ENCODE measurements around the gene FRMD4A. TPM values are rescaled to one million over a fixed set of nuclear protein-coding genes. Genes with fewer than 3 reads are reported as not detected.

The FRMD4A gene
- polyA plus RNA-seq, 4 donors = 73.7 to 101 (median 85.3) TPM

DNA sequence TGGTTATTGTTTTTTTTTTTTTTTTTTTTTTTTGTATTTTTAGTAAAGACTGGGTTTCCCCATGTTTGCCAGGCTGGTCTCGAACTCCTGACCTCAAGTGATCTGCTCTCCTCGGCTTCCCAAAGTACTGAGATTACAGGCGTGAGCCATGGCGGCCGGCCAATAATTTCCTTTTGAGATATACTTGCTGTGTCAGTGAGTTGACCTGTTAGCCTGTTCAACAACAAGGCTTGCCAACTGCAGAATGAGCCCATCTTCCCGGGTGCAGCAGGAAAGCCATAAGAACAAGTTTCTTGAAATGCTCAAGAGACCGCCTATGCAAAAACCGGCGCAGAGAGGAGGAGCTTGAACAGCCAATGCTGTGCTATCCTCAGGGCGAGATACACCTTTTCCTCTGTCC lies 631.5 kb downstream of the FRMD4A start:
- DNase-seq (ENCODE audit: low read depth in 4 of 4, low spot score in 2 of 4) = no peak

DNA sequence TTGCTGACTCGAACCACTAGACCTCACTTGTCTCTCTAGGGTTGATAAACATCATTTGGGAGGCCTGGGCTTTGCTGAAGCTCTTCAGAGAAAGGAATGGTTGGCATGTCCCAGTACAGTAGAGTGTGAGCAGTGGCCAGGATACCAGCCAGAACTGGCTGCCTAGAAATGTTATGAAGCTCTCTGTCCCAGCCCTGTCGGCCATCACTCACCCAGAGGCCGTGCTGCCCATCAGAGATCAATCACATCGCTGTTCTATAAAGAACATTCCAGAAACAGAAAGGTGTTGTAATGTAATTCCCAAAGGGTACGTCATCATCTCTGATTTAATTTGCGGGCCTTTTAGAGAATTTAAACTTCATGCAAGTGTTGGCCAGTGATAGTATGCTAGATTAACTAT lies 632.5 kb downstream of the FRMD4A start:
- no peak for DNase-seq (ENCODE audit: low read depth in 4 of 4, low spot score in 2 of 4)

DNA sequence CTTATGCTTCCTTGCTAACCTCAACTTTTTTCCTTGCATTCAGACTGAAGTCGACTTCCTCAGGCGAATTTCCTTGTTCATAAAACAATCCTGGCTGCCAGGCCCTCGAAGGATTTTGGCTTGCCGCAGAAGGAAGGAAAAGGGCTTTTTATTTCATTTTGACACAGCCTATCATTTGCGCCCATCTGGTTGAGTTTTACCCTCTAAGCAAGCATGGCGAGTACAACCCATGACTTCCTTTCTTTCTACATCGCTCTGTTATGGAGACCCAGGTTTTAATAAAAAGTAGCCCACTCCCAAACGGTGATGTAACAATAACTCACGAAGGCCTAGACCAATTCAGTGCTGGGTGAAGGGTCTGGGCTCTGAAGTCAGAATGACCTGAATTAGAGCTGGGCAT lies 634.7 kb downstream of the FRMD4A start:
- DNase-seq (ENCODE audit: low read depth in 4 of 4, low spot score in 2 of 4) = no peak

DNA sequence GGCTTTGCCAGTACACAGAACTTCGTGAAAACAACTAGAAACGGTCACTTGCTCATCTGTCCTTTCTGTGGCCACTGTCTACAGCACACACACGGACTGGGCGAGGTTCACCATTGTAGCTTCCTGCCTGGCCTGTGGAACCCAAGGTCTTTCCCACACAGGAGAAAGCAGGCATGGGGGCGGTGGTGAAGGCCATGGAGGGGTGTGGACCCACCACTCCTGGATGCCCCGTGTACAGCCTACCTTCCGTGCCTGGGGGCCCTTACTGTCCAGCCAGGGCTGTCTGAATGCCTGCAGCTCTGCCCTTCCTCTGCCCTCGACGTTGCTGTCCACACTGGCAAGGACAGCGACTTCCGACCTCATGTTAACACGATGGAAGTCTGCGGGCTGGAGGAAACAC lies 635.1 kb downstream of the FRMD4A start:
- no peak for DNase-seq (ENCODE audit: low read depth in 4 of 4, low spot score in 2 of 4)

DNA sequence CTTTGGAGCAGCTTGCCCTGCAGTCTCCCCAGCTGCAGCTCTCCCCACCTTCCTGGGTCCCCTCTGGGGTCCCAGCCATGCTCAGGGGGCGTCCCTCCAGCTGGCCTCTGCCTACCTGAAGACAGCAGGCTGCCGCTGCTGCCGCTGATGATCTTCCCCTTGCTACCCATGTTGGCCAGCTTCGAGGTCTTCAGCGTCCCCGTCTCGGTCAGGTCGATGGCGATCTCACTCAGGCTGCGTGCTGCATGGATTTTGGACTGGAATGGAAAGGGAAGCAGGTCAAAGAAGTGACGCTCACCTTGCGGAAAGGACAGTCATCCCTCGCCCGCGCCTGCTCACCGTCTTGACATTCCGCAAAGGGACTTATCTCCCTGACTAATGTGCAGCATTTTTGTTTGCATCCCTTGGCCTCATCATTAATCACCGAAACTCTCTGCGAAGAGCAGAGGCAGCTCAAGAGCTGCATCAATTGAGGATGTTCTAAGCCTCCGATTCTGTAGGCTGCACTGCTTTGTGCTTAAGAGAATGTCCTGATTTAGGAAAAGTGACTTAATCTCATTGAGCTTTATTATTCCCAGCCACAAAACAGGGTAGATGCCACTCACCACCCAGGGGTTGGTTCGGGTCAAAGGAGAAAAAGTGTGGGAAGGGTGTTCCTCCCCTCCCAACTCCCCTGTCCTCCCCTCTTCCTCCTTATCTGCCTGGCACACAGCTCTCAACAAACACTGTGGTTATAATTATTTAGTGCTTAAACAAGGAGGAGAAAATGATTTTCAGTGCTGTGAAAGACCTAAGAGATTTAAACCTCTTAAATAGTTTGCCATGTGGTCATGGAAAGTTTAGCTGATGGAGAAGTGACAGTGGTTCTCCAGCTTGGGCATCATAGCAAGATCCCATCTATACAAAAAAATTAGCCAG lies 636.7 kb downstream of the FRMD4A start:
- no peak for DNase-seq (ENCODE audit: low read depth in 4 of 4, low spot score in 2 of 4)

DNA sequence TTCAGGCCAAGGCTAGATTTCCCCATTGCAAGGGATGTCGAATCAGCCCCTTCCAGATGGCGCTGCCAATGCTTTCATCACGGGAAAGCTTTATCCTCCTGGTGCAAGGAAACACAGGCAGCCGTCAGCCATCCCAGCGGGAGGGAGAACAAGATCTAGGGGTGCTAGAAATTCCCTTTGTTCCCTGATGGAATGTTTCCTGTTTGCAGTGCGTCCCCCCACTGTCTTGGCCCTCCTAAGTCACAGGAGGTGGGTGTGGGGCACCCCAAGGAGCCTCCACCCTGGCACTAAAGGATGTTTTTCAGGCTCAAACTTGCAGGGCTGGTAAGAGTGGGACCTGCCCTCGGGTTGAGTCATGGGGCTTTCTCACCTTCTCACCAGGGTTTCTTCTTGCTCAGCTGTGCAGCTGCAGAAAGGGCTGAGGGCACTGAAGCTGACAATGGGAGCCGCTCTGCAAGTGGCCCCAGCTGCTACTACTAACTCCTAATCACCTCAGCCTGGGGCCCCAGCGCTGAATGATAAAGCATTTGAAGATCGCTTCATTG lies 640.4 kb downstream of the FRMD4A start:
- no peak for DNase-seq (ENCODE audit: low read depth in 4 of 4, low spot score in 2 of 4)

DNA sequence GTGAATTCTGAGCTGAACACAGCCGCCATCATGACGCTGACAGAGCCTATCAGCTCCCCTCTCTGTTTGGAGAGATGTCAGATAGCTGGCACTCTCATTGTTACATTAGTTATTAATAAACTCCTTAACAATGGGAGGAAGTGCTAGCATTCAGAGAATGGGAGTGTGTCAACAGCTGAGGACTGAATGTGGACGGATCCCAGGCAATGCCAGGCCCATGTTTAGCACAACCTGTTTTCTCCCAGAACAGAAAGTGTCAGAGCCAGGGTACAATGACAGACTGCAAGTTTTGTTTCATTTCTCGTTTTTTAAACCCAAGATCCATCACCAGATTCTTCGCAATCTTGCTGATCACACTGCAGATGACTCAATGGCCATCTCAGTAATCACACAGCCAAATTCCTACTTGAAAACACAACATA lies 644.4 kb downstream of the FRMD4A start:
- no peak for DNase-seq (ENCODE audit: low read depth in 4 of 4, low spot score in 2 of 4)

DNA sequence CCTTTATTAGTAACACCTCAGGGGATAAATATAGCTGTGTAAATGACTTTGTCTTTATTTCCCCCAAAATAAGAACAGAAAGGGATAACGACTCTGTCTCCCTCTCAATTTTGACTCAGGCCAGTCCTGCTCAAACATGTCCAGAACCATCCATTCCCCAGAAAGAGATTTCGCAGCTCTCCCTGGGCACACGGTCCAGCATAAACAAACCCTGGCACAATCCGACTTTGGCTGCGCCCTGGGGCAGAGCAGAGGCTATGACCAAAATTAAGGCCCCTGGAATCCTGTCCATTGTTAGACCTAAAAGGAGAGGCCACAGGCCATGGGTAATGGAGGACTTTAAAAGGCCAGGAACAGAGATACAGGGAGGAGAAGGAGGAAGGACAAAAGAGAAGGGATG lies 644.8 kb downstream of the FRMD4A start:
- no peak for DNase-seq (ENCODE audit: low read depth in 4 of 4, low spot score in 2 of 4)

DNA sequence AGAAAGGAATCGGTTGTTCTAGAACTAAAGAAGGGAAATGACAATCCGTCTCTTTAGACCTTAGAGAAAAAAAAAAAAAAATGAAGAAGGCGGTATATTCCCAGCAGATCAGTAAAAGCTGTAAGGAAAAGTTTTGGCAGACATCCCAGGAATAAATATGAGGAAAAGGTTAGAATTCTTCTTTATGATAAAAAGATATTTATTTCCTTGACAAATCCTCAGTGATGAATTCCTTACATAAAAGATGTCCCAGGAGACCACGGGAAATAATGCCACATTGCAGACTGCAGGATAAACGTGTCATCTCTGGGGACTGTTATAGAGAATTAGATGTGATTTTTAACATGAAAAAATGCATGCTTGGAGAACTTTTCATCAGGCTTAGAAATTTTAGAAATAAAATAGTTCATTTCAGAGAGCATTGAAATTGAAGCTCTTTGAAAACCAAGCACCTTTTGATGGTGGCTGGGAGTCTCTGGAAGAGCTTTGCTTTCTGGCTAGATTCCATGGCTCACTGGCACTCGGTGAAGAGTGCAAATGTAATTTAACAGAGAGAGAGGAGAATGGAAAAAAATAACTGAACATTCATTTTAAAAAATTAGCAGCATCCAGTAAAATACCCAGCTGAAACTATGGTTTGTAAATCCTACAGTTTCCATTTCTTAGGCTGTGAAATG lies 645.8 kb downstream of the FRMD4A start:
- no peak for DNase-seq (ENCODE audit: low read depth in 4 of 4, low spot score in 2 of 4)

DNA sequence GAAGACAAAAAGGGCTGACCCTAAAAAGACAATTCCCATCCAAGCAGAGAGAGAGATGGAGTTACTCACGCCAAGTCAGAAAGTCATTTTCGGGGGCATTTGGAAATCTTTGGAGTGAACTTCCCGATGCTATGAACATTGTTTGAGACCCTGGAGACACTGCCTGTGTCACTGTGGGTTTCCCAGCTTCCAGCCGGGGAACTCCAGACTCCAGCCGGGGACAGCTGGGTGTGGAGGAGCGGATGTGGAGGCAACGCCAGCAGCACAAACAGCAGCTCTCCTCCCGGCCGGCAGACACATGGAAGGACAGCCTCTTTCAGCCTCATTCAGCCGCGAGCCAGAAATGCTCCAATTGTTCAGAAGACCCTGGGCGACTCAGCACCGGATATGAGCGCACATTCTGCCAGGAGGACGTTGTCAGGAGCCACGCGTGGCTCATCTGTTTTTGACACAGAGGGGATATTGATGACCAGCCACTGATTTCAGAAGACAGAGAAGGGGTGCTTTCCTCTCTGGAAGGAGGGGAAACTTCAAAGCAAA lies 646.4 kb downstream of the FRMD4A start:
- DNase-seq (ENCODE audit: low read depth in 4 of 4, low spot score in 2 of 4) = no peak

DNA sequence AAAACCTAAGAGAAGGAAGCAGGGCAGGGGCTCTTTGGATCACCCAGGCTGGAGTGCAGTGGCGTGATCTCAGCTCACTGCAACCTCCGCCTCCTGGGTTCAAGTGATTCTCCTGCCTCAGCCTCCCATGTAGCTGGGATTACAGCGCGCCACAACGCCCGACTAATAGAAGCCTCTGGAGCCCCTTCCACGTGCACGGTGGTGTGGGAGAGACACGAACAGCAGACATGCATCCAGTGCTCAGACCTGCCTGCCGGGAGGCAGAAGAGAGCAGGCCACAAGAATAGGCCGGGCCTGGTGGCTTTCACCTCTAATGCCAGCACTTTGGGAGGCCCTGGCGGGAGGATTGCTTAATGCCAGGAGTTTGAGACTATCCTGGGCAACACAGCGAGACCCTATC lies 647.7 kb downstream of the FRMD4A start:
- DNase-seq (ENCODE audit: low read depth in 4 of 4, low spot score in 2 of 4) = no peak

DNA sequence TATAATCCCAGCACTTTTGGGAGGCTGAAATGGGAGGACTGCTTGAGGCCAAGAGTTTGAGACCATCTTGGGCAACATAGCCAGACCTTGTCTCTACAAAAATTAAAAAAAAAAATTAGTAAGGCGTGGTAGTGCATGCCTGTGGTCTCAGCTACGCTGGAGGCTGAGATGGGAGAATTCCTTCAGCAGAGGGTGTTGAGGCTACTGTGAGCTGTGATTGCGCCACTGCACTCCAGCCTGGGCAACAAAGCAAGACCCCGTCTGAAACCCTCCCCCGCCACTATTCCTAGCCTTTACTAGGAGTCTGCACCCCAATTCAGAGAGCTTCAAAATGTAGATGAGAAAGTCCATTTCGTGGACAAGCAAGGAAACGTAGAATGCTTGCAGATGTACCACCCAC lies 648.8 kb downstream of the FRMD4A start:
- DNase-seq (ENCODE audit: low read depth in 4 of 4, low spot score in 2 of 4) = no peak

DNA sequence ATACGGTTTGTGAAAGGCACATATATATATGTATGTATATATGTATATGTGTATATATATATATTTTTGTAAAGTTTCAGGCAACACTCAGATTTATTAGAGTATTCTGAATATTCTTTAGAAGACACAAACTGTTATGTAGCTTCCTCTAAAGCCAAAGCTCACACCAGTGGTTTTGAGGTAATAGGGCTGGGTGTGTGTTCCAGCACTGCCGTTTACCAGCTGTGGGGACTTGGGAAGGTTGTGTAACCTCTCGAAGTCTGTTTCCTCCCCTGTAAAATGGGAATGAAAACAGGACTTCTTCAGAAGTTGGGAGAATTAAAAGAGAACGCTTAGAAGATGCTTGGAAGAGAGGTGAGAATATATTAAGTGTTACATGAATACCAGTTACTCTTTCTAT lies 649.2 kb downstream of the FRMD4A start:
- DNase-seq (ENCODE audit: low read depth in 4 of 4, low spot score in 2 of 4) = no peak

DNA sequence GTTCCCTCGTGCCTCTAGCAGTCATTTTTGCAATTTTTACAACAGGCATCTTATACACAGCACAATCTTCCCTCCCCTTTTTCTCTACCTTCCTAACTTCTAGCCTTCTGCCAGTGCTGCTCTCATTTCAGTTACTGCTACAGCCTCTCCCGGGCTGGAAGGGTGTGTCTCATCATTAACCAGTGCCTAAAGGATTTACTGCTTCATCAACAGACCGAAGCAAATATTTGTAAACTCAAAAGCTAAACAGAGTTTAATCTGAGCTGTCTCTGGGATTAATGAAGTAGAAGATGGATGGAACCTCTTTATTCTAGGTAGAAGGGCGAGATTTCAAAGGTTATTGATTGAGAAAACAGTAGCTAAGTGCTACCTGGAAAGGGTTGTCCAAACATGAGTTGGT lies 649.6 kb downstream of the FRMD4A start:
- no peak for DNase-seq (ENCODE audit: low read depth in 4 of 4, low spot score in 2 of 4)

DNA sequence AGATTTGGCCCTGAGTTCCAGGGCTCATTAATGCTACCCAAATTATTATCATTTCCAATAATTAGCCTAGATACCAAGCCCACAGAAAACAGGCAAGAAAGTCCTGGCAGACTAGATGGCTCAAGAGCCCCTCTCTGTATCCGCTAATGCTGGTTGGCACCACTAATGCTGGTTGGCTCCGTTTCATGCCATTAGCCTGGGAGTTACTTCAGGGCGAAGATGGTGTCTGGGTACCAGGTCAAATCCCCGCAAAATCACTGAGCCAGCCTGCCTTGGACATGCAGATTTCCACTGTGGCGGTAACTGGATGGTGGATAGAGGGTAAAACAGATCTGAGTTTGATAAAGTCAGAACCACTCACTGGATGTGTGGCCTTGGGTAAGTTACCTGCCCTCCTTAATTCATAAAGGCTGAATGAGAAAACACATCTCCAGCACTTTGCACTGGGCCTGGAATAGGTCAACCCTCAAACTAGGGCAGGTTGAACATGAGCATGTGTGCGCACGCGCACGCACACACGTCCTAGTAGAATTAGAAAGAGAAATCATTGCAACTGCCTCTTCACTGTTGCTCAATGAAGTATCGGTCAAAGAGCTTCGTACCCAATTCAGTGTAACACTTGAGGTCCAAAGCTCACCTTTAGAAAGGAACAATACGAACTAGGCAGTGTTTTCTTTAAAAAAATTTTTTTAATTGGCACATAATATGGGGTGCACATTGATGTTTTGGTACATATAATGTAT lies 652.5 kb downstream of the FRMD4A start:
- DNase-seq (ENCODE audit: low read depth in 4 of 4, low spot score in 2 of 4) = no peak

DNA sequence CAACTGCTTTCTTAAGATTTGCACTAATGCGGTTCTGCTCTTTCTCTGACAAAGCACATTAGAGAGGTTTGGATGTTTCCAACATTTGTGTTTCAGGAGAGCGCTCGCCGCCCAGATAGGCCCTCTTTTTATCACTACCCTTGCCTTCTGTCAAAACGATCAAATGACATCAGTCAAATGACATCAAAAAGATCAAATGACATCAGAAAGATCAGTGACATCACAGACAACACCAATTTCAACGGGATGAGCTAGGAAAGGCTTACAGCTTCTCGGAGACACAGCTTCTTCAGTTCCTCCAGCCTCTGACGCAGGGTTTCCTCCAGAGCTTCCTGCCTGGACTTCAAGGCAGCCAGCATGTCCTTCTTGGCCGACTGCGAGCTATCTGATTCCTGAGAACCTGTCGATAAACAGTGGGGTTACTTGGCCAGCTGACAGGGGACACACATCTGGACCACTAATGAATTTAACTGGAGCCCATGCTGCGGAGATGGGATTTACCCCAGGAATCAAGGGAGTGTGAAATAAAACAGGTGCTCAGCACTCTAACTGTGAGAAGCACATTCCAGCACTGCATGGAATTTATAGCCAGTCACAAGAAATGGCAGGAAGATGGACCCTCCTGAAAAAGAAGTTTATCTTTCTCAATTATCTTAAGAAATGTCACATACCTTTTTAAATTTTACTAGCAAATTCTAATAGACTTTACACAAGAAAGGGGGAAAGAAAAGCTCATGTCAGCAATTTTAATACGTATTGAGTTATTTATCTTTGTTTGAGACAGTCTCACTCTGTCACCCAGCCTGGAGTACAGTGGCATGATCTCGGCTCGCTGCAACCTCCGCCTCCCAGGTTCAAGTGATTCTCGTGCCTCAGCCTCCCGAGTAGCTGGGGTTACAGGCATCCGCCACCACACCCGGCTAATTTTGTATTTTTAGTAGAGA lies 655.8 kb downstream of the FRMD4A start:
- DNase-seq (ENCODE audit: low read depth in 4 of 4, low spot score in 2 of 4) = no peak

DNA sequence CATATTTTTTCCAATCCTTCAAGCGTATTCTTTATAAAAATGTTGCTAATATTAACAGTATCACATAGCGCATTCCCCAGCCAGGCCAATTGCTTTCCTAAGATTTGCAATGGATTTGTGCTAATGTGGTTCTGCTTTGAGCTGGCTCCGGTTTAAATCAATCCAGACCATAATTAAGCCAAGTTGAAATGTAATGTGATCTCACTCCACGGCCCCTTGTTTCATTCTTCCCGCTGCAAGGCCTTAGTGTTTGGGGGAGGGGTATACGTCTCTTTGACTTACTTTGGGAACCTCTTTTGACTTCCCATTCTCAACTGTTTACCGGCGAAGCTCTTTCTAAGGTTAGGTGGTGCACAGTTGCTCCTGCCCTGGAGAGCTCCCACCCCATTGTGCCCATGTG lies 657.6 kb downstream of the FRMD4A start:
- no peak for DNase-seq (ENCODE audit: low read depth in 4 of 4, low spot score in 2 of 4)

DNA sequence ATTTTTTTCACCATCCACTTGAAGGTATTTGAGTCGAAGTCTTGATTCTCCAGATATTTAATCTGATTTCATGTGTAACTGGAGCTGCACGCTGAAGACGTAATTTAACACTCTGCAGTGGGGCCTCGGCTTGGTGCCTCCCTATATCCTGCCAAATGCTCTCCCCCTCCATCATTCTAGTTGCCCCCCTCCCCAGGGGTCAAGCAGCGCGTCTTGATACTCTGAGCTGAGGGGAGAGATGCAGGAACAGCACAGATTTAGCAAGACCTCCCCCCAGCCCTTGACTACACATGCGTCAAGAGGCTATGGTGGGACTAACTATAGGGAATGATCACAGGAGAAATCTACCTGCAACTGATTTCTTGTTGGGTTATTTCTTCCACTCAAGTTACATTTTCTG lies 658.2 kb downstream of the FRMD4A start:
- DNase-seq (ENCODE audit: low read depth in 4 of 4, low spot score in 2 of 4) = no peak

DNA sequence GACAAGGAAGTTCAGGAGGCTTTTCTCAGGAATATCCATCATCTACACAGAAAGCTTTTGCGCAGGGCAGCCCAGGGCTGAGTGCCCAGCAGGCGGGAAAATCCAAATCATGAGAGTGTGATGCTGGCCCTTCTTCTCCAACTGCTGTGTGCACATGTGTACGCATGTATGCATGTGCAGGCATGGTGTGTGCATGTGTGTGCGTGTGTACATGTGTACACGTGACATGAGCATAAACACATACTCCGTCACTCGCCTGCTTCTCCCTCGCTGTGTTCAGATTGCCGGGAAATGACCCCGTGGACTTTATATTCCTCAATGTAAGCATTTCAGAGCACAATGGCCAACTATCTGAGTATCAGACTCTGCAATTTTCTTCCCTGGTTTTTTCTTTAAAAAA lies 658.8 kb downstream of the FRMD4A start:
- no peak for DNase-seq (ENCODE audit: low read depth in 4 of 4, low spot score in 2 of 4)

DNA sequence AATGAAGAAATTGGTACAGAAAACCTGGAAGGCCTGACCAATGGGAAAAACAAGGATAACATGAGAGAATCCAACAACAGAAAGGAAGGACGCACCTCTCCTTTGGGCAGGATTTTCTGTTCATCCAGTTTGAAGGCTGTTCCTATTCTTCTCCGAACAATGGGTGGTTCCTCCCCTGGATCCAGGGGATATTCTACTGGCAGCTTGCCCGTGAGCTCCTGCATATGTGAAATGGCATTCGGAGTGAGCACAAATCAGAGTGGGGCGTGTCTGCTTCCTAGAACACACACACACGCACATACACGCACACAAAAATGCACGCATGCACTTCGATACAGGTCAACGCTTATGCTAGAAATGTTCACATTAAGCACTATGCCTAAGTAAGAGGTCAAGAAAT lies 660.4 kb downstream of the FRMD4A start:
- no peak for DNase-seq (ENCODE audit: low read depth in 4 of 4, low spot score in 2 of 4)
